Spleen (tissue), 11 donors: ENCODE results near the gene ASPN. TPM values are rescaled to one million over a fixed set of nuclear protein-coding genes. Genes with fewer than 3 reads are reported as not detected.

Source experiments
- DNase-seq: peaks from one replicate; pipeline ENCODE4 v3.0.0-alpha.2; 2020
- H3K27ac ChIP-seq, 8 donors: fragments of 200-600 bp; sonication (generic) in 7 of 8; 1 replicate in 4 of 8; 2 replicates in 4 of 8; pipeline versions ENCODE4 v1.5.0 to v1.8.0; 2016 to 2021; ENCODE audit warnings: inconsistent platforms in 4 of 8, mild to moderate bottlenecking in 4 of 8, moderate library complexity in 1 of 8
- H3K27me3 ChIP-seq, 7 donors: fragments of 200-600 bp; sonication (generic) in 6 of 7; replicated peaks in 1 of 7; 1 replicate in 4 of 7; 2 replicates in 3 of 7; pipeline versions ENCODE4 v1.5.0 to v1.8.0; 2016 to 2021; ENCODE audit warnings: inconsistent platforms in 3 of 7, mild to moderate bottlenecking in 1 of 7
- H3K36me3 ChIP-seq, 6 donors: fragments of 200-600 bp; sonication (generic) in 5 of 6; 1 replicate in 4 of 6; 2 replicates in 2 of 6; pipeline versions ENCODE4 v1.5.0 to v1.8.0; 2016 to 2021; ENCODE audit warnings: inconsistent platforms in 2 of 6
- H3K4me1 ChIP-seq, 6 donors: fragments of 200-600 bp; sonication (generic) in 5 of 6; 1 replicate in 3 of 6; 2 replicates in 3 of 6; pipeline versions ENCODE4 v1.5.0 to v1.8.0; 2016 to 2021; ENCODE audit warnings: inconsistent platforms in 3 of 6
- H3K4me3 ChIP-seq, 8 donors: fragments of 200-600 bp; sonication (generic) in 7 of 8; 1 replicate in 4 of 8; 2 replicates in 4 of 8; pipeline versions ENCODE4 v1.5.0 to v1.8.0; 2016 to 2021; ENCODE audit warnings: inconsistent platforms in 4 of 8, mild to moderate bottlenecking in 4 of 8, moderate library complexity in 2 of 8
- H3K9me3 ChIP-seq, 8 donors: fragments of 200-600 bp; sonication (generic) in 7 of 8; 1 replicate in 4 of 8; 2 replicates in 4 of 8; pipeline versions ENCODE4 v1.5.0 to v1.8.0; 2016 to 2021; ENCODE audit warnings: inconsistent platforms in 4 of 8
- POLR2A ChIP-seq, 3 donors: fragments of 450-650 bp; IDR thresholded peaks; one replicate each; pipeline ENCODE4 v1.5.1; 2017; ENCODE audit warnings: antibody characterized with exemption in 3 of 3, mild to moderate bottlenecking in 1 of 3
- POLR2AphosphoS5 ChIP-seq, 3 donors: sonication (generic); formaldehyde crosslinking; IDR thresholded peaks; one replicate each; pipeline ENCODE4 v1.5.1; 2017; ENCODE audit warnings: antibody characterized with exemption in 3 of 3
- WGBS, 5 donors: extraction: QIAGEN DNeasy Blood & Tissue Kit in 3 of 5; methylation state at CpG; one replicate each; pipeline versions ENCODE4 v1.1.5 to v1.1.7; 2013 to 2018; 5-methylcytosine and 5-hydroxymethylcytosine counted together
- intact Hi-C: fragments of 100-400 bp; cut with DNase I; formaldehyde crosslinking; loops from one replicate; pipeline ENCODE4 v1.15.0; 2023; ENCODE audit warnings: low total_unique reads
- polyA plus RNA-seq, 3 donors: library from polyadenylated mRNA; stranded (reverse); fragments of 200-250 nt; gene quantifications; one replicate each; pipeline ENCODE4 v1.2.1, GENCODE V29; 2013
- total RNA-seq, 7 donors: library from RNA; depleted of rRNA in 3 of 7; stranded (reverse); fragments of >200 nt in 3 of 7; fragmentation: NEBNext Ultra II Directional in 4 of 7; extraction: Animal tissue kit (Norgen Biotek cat#: 25700) in 4 of 7; gene quantifications; one replicate each; pipeline versions ENCODE4 v1.1.0 to v1.2.1, GENCODE V29; 2016 to 2021
- TF ChIP-seq, protein P1 (sequence below), 11 experiments: fragments of 200-600 bp in 7 of 11; fragments of 450-650 bp in 4 of 11; sonication (generic) in 4 of 11; IDR thresholded peaks in 8 of 11; conservative IDR thresholded peaks in 3 of 11; 1 replicate in 7 of 11; 2 replicates in 4 of 11; pipeline versions ENCODE4 v1.4.0 to v1.8.0; 2016 to 2021; ENCODE audit warnings: antibody characterized with exemption in 11 of 11, inconsistent platforms in 4 of 11, mild to moderate bottlenecking in 1 of 11
- donor health status: healthy with polysubstance abuse.
- donor health status: DM: no; HTN: no; CAD: no; lungs with moderate emphysema.
- donor health status: DM: no; HTN: no; CAD: no.
- donor health status: Bipolar disorder and iron deficiency.
- donor health status: healthy.
- donor health status: DM: no; HTN: no; CAD: no.
- donor health status: DM: yes; HTN: yes; CAD: no.

ASPN gene
- total and polyA plus RNA-seq, 10 donors, result 0.32 to 2.0 (median 0.93) TPM; not detected in 1

DNA sequence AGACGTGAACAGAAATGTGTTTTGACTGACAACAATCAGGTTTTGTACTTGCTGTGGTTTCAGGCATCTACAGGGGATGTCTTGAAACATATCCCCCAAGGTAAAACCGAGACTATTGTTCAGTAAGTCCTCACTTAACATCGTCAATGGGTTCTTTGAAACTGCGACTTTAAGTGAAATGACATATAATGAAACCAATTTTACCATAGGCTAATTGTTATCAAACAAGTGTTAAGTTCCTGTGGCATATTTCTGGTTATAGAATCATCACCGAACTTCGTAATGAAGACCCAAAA lies 41.6 kb downstream of the ASPN start:
- 68 to 75% (median 73%) methylated on average over 6 of the region's 6 CpGs for WGBS, 5 donors
- Histone ChIP-seq H3K36me3 (no peaks in the 10 kb centered on the region), H3K4me1 (peaks cover 0 to 7% (median 0%) of the 10 kb centered on the region in 6 donors), H3K4me3 (no peak overlapping the region), H3K9me3 (no peaks in the 10 kb centered on the region), H3K27ac (peak overlapping the region in 4 of 8 donors; percentile 2 to 46 (median 32)), H3K27me3 (no peaks in the 10 kb centered on the region)
- no peak for DNase-seq
- intact Hi-C loops, result no loop called here
- TF ChIP-seq POLR2AphosphoS5 (IDR thresholded peaks at IDR 0.05) (no peak), POLR2A (IDR thresholded peaks at IDR 0.05) (no peak)

DNA sequence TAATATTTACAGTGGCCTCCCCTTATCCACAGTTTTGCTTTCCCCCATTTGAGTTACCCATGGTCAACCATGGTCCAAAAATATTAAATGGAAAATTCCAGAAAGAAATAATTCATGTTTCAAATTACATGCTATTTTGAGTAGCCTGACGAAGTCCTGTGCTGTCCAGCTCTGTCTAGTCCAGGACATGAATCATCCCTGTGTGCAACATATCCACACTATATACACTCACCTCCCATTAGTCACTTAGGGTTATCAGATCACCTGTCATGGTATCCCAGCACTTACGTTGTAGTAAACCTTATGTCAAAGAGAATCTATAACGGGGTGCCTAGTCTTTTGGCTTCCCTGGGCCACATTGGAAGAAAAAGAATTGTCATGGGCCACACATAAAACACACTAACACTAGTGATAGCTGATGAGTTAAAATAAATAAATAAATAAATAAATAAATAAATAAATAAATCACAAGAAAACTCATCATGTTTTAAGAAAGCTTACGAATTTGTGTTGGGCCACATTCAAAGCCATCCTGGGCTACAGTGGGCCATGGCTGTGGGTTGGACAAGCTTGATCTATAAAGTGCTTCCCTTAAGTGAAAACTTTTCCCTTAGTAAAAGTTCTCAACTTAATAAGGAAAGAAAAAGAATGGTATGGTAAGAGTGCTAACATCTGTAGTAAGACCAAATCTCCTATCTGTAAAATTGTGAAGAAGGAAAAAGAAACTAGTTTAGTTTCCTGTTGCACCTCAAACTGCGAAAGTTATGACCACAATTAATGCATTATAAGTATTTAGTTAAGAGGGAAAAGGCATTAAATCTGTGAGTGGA lies 42.2 kb downstream of the ASPN start:
- WGBS, 5 donors, result 85 to 88% (median 87%) methylated on average over 5 of the region's 5 CpGs
- intact Hi-C loops, result loop anchor here (10.0 kb wide), 1 partner anchor 305 kb away; no protein-coding TSS in a partner anchor
- H3K36me3 ChIP-seq, result no peaks in the 10 kb centered on the region

DNA sequence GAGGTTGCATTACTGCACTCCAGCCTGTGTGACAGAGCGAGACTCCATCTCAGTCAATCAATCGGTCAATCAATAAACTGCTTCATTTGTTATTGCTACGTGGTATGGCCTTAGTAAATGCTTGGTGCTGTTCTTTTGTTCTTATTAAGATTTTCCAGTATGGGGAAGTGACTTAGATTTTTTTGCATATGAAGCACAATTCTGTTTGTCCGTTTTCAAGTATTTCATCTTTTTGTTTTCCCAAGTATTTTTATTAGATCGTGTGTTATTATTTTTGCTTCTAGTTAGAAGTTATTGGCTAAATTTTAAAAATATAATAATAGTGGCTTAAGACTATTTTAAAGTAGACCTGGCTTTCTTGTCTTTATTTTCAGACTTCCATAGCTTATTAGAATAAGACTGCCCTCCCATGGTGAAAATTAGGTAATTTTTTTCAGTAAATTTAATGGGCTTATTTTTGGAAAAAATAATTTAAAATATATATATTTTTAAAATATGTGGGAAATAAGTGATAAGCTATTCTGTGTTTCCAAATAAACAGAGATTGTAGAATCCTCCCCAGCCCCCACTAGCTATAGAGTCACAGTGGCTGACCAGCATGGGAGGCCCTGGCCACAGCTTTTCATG lies 43.3 kb downstream of the ASPN start:
- Histone ChIP-seq H3K27ac (no peak overlapping the region), H3K36me3 (no peaks in the 10 kb centered on the region), H3K9me3 (no peaks in the 10 kb centered on the region), H3K27me3 (no peaks in the 10 kb centered on the region), H3K4me1 (peaks cover 0 to 7% (median 0%) of the 10 kb centered on the region in 6 donors), H3K4me3 (no peak overlapping the region)
- DNase-seq, result no peak
- TF ChIP-seq, protein P1, sequence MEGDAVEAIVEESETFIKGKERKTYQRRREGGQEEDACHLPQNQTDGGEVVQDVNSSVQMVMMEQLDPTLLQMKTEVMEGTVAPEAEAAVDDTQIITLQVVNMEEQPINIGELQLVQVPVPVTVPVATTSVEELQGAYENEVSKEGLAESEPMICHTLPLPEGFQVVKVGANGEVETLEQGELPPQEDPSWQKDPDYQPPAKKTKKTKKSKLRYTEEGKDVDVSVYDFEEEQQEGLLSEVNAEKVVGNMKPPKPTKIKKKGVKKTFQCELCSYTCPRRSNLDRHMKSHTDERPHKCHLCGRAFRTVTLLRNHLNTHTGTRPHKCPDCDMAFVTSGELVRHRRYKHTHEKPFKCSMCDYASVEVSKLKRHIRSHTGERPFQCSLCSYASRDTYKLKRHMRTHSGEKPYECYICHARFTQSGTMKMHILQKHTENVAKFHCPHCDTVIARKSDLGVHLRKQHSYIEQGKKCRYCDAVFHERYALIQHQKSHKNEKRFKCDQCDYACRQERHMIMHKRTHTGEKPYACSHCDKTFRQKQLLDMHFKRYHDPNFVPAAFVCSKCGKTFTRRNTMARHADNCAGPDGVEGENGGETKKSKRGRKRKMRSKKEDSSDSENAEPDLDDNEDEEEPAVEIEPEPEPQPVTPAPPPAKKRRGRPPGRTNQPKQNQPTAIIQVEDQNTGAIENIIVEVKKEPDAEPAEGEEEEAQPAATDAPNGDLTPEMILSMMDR (IDR thresholded peaks at IDR 0.05 in 8 of 11, conservative IDR thresholded peaks at IDR 0.05 in 3 of 11), result peak in 4 of 11 experiments; percentile 12 to 32 (median 20)
- TF ChIP-seq POLR2AphosphoS5 (IDR thresholded peaks at IDR 0.05) (no peak), POLR2A (IDR thresholded peaks at IDR 0.05) (no peak)
- WGBS, 5 donors, result 73 to 87% (median 81%) methylated on average over 5 of the region's 5 CpGs
- intact Hi-C loops, result loop anchor here (10.0 kb wide), 1 partner anchor 304 kb away; no protein-coding TSS in a partner anchor

More for the DNA sequence above, 42.2 kb downstream of the ASPN start:
- Histone ChIP-seq H3K9me3 (no peaks in the 10 kb centered on the region), H3K27ac (peak overlapping the region in 4 of 8 donors; percentile 2 to 46 (median 32)), H3K27me3 (no peaks in the 10 kb centered on the region), H3K4me1 (peaks cover 0 to 7% (median 0%) of the 10 kb centered on the region in 6 donors), H3K4me3 (no peak overlapping the region)
- no peak for DNase-seq
- TF ChIP-seq POLR2AphosphoS5 (IDR thresholded peaks at IDR 0.05), result no peak
- TF ChIP-seq POLR2A (IDR thresholded peaks at IDR 0.05), result no peak
- TF ChIP-seq, protein P1 (IDR thresholded peaks at IDR 0.05 in 8 of 11, conservative IDR thresholded peaks at IDR 0.05 in 3 of 11), result no peak

DNA sequence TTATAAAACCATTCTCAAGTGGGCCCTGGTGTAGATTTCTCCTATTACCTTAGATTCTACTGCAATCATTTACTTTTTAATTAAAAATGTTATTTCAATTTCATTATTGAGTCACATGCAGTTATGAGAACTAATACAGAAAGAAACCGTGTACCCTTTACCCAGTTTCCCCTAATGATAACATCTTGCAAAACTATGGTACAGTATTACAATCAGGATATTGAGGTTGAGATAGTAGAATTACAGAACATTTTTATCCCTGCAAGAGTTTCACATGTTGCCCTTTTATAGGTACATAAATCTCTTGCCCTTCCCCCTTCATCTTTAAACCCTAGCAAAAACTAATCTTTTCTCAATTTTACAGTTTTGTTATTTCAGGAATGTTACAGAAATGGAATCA lies 47.0 kb downstream of the ASPN start:
- peaks cover 0 to 7% (median 0%) of the 10 kb centered on the region in 6 donors for H3K4me1 ChIP-seq
- DNase-seq, result no peak
- intact Hi-C loops, result loop anchor here (10.0 kb wide), 1 partner anchor 300 kb away; no protein-coding TSS in a partner anchor

More for the DNA sequence above, 47.0 kb downstream of the ASPN start:
- TF ChIP-seq POLR2AphosphoS5 (IDR thresholded peaks at IDR 0.05) (no peak), POLR2A (IDR thresholded peaks at IDR 0.05) (no peak)
- TF ChIP-seq, protein P1 (IDR thresholded peaks at IDR 0.05 in 8 of 11, conservative IDR thresholded peaks at IDR 0.05 in 3 of 11), result no peak
- Histone ChIP-seq H3K9me3 (no peaks in the 10 kb centered on the region), H3K36me3 (no peaks in the 10 kb centered on the region), H3K4me3 (no peak overlapping the region), H3K27ac (no peak overlapping the region), H3K27me3 (no peaks in the 10 kb centered on the region)
- 40 to 76% (median 57%) methylated on average over 1 of the region's 1 CpG for WGBS, 5 donors
